Cardiac muscle cell (in vitro differentiated cells and primary cell): ENCODE data around the gene ARMCX2. TPM values are rescaled to one million over a fixed set of nuclear protein-coding genes. Genes with fewer than 3 reads are reported as not detected.
A peak's percentile ranks its signal among the peaks of the same experiment; 100 is the strongest.

ENCODE experiments used
- DNase-seq, 2 donors: peaks; one replicate each; pipeline versions ENCODE4 v3.0.0 to v3.0.0-alpha.2; 2010 to 2017; ENCODE audit warnings: low read depth in 1 of 2, low spot score in 1 of 2
- H3K27ac ChIP-seq: fragments of 200-600 bp; sonication (generic); 2 replicates; pipeline ENCODE4 v1.5.1; 2016
- H3K27me3 ChIP-seq: fragments of 200-600 bp; sonication (generic); 2 replicates; pipeline ENCODE4 v1.6.0; 2016; ENCODE audit warnings: control low read depth
- H3K36me3 ChIP-seq: fragments of 200-600 bp; sonication (generic); 2 replicates; pipeline ENCODE4 v1.5.1; 2016; ENCODE audit warnings: control low read depth
- H3K4me1 ChIP-seq: fragments of 200-600 bp; sonication (generic); 2 replicates; pipeline ENCODE4 v1.8.1; 2017; ENCODE audit warnings: low read depth, mild to moderate bottlenecking, mixed run types
- H3K4me3 ChIP-seq: fragments of 200-600 bp; sonication (generic); 2 replicates; pipeline ENCODE4 v1.5.1; 2016; ENCODE audit warnings: mild to moderate bottlenecking
- H3K9me3 ChIP-seq: fragments of 200-600 bp; sonication (generic); 2 replicates; pipeline ENCODE4 v1.5.1; 2017; ENCODE audit warnings: low read depth, mild to moderate bottlenecking, control low read depth
- polyA plus RNA-seq: library from polyadenylated mRNA; unstranded; fragments of >200 nt; fragmentation: Nextera tagmentation; extraction: Ambion mirVana; gene quantifications from 2 replicates; pipeline ENCODE4 v1.2.1, GENCODE V29; 2016
- total RNA-seq: library from RNA; depleted of rRNA; stranded (reverse); fragments of >200 nt; gene quantifications from 2 replicates; pipeline ENCODE4 v1.2.3, GENCODE V29; 2016
- TF ChIP-seq, protein P1 (sequence below): IDR thresholded peaks from 2 replicates; pipeline ENCODE4 v1.5.1; 2012; ENCODE audit warnings: low read depth, mild to moderate bottlenecking, low read length

The ARMCX2 gene
- total RNA-seq: 92.3 and 112 TPM in 2 replicates
- 33.1 and 36.5 TPM in 2 replicates for polyA plus RNA-seq

DNA sequence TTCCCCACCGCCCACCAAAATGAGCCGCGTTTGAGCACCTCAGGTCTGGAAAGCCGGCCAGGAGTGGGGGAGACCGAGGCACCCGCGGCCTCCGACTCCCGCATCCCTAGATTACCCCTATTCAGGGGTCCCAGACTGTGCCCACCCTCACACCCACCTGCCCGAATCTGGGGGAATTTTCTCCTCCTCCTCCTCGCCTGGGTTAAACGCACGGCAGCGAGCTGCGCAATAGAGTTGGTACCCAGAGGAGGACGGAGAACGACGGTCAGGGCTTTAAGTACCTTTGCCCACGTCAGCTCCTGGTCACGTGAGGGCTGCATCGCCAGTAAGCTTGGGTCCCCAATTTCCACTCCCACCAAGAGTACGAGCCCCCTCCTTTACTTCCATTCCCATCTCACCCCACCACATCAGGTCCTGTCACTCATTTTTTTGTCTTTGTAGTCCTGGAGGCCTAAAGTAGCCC, at the start of gene ARMCX2:
ARMCX2 (minus strand) TSS at position 250 of the 463 bp plus-strand sequence. CDS start 2,262 bp downstream, outside the sequence.
- TF ChIP-seq, protein P1, sequence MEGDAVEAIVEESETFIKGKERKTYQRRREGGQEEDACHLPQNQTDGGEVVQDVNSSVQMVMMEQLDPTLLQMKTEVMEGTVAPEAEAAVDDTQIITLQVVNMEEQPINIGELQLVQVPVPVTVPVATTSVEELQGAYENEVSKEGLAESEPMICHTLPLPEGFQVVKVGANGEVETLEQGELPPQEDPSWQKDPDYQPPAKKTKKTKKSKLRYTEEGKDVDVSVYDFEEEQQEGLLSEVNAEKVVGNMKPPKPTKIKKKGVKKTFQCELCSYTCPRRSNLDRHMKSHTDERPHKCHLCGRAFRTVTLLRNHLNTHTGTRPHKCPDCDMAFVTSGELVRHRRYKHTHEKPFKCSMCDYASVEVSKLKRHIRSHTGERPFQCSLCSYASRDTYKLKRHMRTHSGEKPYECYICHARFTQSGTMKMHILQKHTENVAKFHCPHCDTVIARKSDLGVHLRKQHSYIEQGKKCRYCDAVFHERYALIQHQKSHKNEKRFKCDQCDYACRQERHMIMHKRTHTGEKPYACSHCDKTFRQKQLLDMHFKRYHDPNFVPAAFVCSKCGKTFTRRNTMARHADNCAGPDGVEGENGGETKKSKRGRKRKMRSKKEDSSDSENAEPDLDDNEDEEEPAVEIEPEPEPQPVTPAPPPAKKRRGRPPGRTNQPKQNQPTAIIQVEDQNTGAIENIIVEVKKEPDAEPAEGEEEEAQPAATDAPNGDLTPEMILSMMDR: no peak
- no peak within 1 kb of the TSS for H3K27ac ChIP-seq
- H3K9me3 ChIP-seq: no peaks in the 10 kb centered on the region

DNA sequence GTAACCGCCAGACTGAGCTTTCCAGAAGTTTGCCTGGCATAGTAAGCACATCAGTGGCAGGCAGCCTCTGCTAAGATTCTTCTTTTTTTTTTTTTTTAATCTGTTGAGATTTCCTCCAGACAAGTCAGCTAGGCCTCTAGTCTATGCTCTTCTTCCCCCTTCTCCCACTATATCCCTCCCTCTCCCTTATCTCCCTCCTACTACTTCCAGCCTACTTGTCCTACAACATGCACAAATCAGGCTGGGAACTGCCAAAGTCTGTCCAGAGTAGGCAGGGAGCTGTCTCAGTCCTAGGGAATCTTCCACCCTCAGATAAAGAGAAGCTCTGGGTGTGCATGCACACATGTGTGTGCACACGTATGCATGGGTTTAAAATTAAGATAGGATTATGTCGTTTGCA, 49.7 kb upstream of the ARMCX2 start:
- Histone ChIP-seq H3K4me1 (no peaks in the 10 kb centered on the region), H3K36me3 (no peaks in the 10 kb centered on the region), H3K27ac (no peak overlapping the region), H3K9me3 (no peaks in the 10 kb centered on the region), H3K4me3 (no peak overlapping the region), H3K27me3 (no peaks in the 10 kb centered on the region)
- no peak for DNase-seq
- TF ChIP-seq, protein P1: no peak

More for the DNA sequence above, at the start of gene ARMCX2:
- H3K36me3 ChIP-seq: peaks cover 4% of the 10 kb centered on the region
- H3K27me3 ChIP-seq: no peaks in the 10 kb centered on the region
- no peaks in the 10 kb centered on the region for H3K4me1 ChIP-seq
- peak; percentile 66 to 72 for DNase-seq
- H3K4me3 ChIP-seq: peak within 1 kb of the TSS; percentile 60

DNA sequence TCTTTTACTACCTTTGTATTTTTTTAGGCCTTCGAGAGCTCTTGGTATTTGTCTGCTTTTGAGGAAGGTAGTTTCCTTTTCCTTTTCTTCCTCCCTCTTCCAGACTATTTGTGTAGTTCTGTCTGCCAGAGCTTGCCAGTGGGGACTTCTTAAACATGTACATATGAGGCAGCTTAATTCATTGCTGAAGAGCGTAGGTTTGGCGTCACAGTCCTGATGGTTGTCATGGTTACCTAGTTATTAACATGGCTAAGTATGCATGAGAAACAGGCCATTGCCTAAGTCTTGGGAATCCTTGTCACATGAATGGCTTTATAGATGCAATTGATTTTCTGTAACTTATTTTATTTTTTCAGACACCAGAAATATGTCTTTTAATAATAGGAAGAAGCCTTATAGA, 48.5 kb upstream of the ARMCX2 start:
- Histone ChIP-seq H3K27ac (no peak overlapping the region), H3K27me3 (no peaks in the 10 kb centered on the region), H3K4me3 (no peak overlapping the region), H3K36me3 (no peaks in the 10 kb centered on the region), H3K9me3 (no peaks in the 10 kb centered on the region), H3K4me1 (no peaks in the 10 kb centered on the region)
- DNase-seq: no peak
- TF ChIP-seq, protein P1: no peak

DNA sequence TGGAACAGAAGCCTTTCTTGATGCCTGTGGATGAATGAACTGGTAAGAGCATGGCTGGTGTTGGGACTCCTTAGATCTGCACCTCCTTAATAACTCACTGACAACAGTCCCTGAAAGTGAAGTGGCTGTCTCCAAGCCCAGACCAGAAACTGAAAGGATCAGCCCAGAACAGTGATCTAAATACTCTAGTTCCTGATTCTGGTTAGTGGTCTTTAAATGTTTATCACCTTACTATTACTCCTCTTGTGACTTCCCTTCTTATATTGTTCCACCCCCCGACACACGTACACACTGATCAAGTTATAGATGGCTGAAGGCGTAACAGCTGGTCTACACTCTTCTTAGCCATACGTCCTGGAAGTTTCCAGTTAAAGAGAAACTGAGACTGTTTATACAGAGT, 33.8 kb upstream of the ARMCX2 start:
- no peak for DNase-seq
- Histone ChIP-seq H3K4me1 (no peaks in the 10 kb centered on the region), H3K36me3 (no peaks in the 10 kb centered on the region), H3K27ac (no peak overlapping the region), H3K9me3 (no peaks in the 10 kb centered on the region), H3K4me3 (no peak overlapping the region), H3K27me3 (no peaks in the 10 kb centered on the region)
- TF ChIP-seq, protein P1: no peak

DNA sequence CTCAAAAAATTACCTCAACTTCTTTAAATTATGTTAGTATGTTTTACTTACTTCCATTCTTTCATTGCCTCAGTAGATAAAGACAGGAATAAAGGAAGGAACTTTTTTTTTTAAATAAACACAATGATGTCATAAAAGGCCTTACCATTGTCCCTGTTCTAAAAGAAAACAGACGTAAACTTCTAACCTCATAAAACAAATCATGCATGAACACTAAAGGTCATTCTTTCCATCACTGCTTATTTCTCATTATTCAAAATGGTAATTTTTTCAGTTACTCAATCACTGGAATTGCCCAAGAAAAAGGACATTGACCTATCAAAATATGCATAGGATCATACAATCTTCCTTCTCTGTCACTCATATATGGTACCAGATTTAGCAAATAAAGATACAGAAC, 32.2 kb upstream of the ARMCX2 start:
- no peak overlapping the region for H3K4me3 ChIP-seq
- TF ChIP-seq, protein P1: no peak
- H3K27ac ChIP-seq: no peak overlapping the region
- DNase-seq: no peak
- H3K36me3 ChIP-seq: no peaks in the 10 kb centered on the region
- H3K4me1 ChIP-seq: no peaks in the 10 kb centered on the region
- no peaks in the 10 kb centered on the region for H3K27me3 ChIP-seq
- H3K9me3 ChIP-seq: no peaks in the 10 kb centered on the region
